Measurements from ENCODE around the gene KLHL12.
A peak's percentile ranks its signal among the peaks of the same experiment; 100 is the strongest.

The KLHL12 gene

GRCh38 chr1:202862679-202863560 lies 64.1 kb downstream of the KLHL12 start:
- DNase-seq = no peak
- no peak for TF ChIP-seq CTCF (IDR thresholded peaks at IDR 0.05)
- no peaks in the 10 kb centered on the region for H3K36me3 ChIP-seq
- H3K4me3 ChIP-seq = no peak overlapping the region
- intact Hi-C loops (cut with DNase I; ENCODE audit: low total_unique reads) = loop anchor here (10.0 kb wide), 1 partner anchor 48 kb away; the partner anchor contains the start of gene PCAT6
- H3K4me1 ChIP-seq = peaks cover 0 to 11% (median 7%) of the 10 kb centered on the region in 4 donors
- H3K9me3 ChIP-seq = no peaks in the 10 kb centered on the region
- H3K27me3 ChIP-seq = no peaks in the 10 kb centered on the region
- H3K27ac ChIP-seq = no peak overlapping the region

GRCh38 chr1:202861420-202862132 lies 65.5 kb downstream of the KLHL12 start:
- H3K27ac ChIP-seq = peak overlapping the region in 1 of 2 donors; percentile 34
- DNase-seq = peak; percentile 94 to 95
- no peaks in the 10 kb centered on the region for H3K9me3 ChIP-seq
- intact Hi-C loops (cut with DNase I; ENCODE audit: low total_unique reads) = loop anchor here (10.0 kb wide), 1 partner anchor 47 kb away; the partner anchor contains the start of gene PCAT6
- H3K27me3 ChIP-seq = no peaks in the 10 kb centered on the region
- no peak for TF ChIP-seq CTCF (IDR thresholded peaks at IDR 0.05)
- H3K4me3 ChIP-seq = peak overlapping the region; percentile 56 to 87
- H3K4me1 ChIP-seq = peaks cover 0 to 11% (median 7%) of the 10 kb centered on the region in 4 donors
- no peaks in the 10 kb centered on the region for H3K36me3 ChIP-seq

- Histone ChIP-seq H3K4me3 (peak overlapping the region; percentile 56 to 87), H3K27ac (no peak overlapping the region), H3K9me3 (no peaks in the 10 kb centered on the region), H3K27me3 (no peaks in the 10 kb centered on the region), H3K36me3 (no peaks in the 10 kb centered on the region), H3K4me1 (peaks cover 0 to 11% (median 7%) of the 10 kb centered on the region in 4 donors)
- peak in 1 of 2 donors; percentile 29 for DNase-seq
- TF ChIP-seq CTCF (IDR thresholded peaks at IDR 0.05) = no peak
- intact Hi-C loops (cut with DNase I; ENCODE audit: low total_unique reads) = loop anchor here (10.0 kb wide), 1 partner anchor 46 kb away; the partner anchor contains the start of gene PCAT6
These were observed 66.2 kb downstream of the KLHL12 start for GRCh38 chr1:202860744-202861419.

GRCh38 chr1:202858789-202859414 lies 68.1 kb downstream of the KLHL12 start:
- H3K4me3 ChIP-seq = no peak overlapping the region

More at GRCh38 chr1:202858789-202859414, 68.1 kb downstream of the KLHL12 start:
- no peaks in the 10 kb centered on the region for H3K27me3 ChIP-seq
- H3K4me1 ChIP-seq = peaks cover 0 to 11% (median 7%) of the 10 kb centered on the region in 4 donors
- intact Hi-C loops (cut with DNase I; ENCODE audit: low total_unique reads) = no loop called here
- DNase-seq = peak in 1 of 2 donors; percentile 38
- no peaks in the 10 kb centered on the region for H3K36me3 ChIP-seq
- H3K27ac ChIP-seq = no peak overlapping the region
- no peaks in the 10 kb centered on the region for H3K9me3 ChIP-seq
- no peak for TF ChIP-seq CTCF (IDR thresholded peaks at IDR 0.05)
